ENCODE results near the gene LILRB2.
"Not testable (repeated sequence)": the region's sequence is repeated elsewhere in the genome, so short reads cannot be mapped to it uniquely, and the experiment has no call there.

DNA sequence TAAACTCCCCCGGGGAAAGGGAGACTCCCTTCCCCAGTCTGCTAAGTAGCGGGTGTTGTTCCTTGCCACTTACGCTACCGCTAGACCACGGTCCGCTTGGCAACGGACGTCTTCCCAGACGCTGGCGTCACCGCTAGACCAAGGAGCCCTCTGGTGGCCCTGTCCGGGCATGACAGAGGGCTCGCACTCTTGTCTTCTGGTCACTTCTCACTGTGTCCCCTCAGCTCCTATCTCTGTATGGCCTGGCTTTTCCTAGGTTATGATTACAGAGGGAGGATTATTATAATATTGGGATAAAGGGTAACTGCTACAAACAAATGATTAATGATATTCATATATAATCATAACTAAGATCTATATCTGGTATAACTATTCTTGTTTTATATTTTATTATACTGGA is 42.0 kb upstream of the LILRB2 start:
- TF ChIP-seq, protein P1, sequence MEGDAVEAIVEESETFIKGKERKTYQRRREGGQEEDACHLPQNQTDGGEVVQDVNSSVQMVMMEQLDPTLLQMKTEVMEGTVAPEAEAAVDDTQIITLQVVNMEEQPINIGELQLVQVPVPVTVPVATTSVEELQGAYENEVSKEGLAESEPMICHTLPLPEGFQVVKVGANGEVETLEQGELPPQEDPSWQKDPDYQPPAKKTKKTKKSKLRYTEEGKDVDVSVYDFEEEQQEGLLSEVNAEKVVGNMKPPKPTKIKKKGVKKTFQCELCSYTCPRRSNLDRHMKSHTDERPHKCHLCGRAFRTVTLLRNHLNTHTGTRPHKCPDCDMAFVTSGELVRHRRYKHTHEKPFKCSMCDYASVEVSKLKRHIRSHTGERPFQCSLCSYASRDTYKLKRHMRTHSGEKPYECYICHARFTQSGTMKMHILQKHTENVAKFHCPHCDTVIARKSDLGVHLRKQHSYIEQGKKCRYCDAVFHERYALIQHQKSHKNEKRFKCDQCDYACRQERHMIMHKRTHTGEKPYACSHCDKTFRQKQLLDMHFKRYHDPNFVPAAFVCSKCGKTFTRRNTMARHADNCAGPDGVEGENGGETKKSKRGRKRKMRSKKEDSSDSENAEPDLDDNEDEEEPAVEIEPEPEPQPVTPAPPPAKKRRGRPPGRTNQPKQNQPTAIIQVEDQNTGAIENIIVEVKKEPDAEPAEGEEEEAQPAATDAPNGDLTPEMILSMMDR (IDR thresholded peaks at IDR 0.05): not testable (repeated sequence)
- not testable (repeated sequence) for TF ChIP-seq EZH2 (IDR thresholded peaks at IDR 0.05; ENCODE audit: borderline replicate concordance, insufficient read depth, low read depth, low read length, poor library complexity, severe bottlenecking)
